Endothelial cell of umbilical vein (primary cell): ENCODE results near the gene NEU4.

Source experiments
- POLR2A ChIP-seq: IDR thresholded peaks from 2 replicates; pipeline ENCODE4 v1.6.1; 2012; ENCODE audit warnings: low read depth, mild to moderate bottlenecking, control low read depth, low read length
- TF ChIP-seq, protein P1 (sequence below), 2 donors: IDR thresholded peaks; 1 replicate in 1 of 2; 2 replicates in 1 of 2; pipeline ENCODE4 v1.5.1; 2011; ENCODE audit warnings: low read length in 2 of 2, mild to moderate bottlenecking in 2 of 2, moderate library complexity in 2 of 2, control low read depth in 1 of 2, inconsistent platforms in 1 of 2, low read depth in 1 of 2; ENCODE audit not compliant: insufficient read depth in 1 of 2; ENCODE audit errors: extremely low read depth in 1 of 2

GRCh38 chr2:241816431-241817121 is 7.6 kb downstream of the NEU4 start:
- TF ChIP-seq, protein P1, sequence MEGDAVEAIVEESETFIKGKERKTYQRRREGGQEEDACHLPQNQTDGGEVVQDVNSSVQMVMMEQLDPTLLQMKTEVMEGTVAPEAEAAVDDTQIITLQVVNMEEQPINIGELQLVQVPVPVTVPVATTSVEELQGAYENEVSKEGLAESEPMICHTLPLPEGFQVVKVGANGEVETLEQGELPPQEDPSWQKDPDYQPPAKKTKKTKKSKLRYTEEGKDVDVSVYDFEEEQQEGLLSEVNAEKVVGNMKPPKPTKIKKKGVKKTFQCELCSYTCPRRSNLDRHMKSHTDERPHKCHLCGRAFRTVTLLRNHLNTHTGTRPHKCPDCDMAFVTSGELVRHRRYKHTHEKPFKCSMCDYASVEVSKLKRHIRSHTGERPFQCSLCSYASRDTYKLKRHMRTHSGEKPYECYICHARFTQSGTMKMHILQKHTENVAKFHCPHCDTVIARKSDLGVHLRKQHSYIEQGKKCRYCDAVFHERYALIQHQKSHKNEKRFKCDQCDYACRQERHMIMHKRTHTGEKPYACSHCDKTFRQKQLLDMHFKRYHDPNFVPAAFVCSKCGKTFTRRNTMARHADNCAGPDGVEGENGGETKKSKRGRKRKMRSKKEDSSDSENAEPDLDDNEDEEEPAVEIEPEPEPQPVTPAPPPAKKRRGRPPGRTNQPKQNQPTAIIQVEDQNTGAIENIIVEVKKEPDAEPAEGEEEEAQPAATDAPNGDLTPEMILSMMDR (IDR thresholded peaks at IDR 0.05; ENCODE audit: extremely low read depth in 1 of 2, insufficient read depth in 1 of 2, low read depth in 1 of 2, low read length in 2 of 2), result no peak
- no peak for TF ChIP-seq POLR2A
